CD4-positive, alpha-beta T cell treated with Interleukin-21 for 1 hour (primary cell): Measurements from ENCODE around the gene ZBTB21.

Experiments used
- DNase-seq: peaks from one replicate; pipeline ENCODE4 v3.0.0-alpha.2; 2020

Gene ZBTB21

DNA sequence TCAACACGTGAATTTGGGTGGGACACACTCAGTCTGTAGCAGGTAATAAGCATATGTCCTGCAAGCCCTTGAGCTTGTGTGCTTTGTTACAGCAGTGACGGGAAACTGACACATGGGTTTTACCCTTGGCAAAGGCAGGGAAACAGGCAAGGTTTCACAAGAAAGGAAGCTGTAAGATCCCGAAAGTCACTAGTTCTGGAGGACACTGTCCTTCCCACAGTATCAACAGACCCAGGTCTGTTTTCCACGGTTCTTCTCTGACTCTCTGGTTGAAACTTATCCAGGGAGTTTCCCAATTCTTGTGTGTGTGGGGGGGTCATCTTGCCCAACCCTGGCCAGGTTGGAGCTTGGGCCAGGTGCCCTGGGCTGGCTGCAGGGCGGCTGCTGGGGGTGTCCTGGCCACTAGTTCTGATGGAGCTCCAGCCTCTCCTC is 29.3 kb upstream of the ZBTB21 start:
- DNase-seq: no peak

DNA sequence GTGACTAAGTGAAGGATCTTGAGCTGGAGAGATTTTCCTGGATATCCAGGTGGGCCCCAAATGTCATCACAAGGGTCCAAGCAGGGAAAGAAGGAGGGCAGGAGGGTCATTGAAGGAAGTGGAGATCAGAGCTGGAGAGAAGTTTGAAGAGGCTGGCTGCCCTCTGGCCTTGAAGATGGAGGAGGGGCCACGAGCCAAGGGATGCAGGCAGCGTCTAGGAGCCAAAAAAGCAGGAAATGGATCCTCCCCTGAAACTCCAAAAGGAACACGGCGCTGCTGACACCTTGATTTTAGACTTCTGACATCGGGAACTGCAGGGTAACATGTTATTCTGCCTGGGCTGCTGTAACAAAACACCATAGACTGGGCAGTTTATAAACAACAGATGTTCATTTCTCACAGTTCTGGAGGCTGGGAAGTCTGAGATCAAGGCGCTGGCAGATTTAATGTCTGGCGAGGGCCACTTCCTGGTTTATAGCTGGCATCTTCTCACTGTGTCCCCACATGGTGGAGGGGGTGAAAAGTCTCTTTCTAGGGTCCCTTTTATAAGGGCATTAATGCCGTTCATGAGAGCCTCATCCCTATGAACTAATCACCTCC is 28.8 kb upstream of the ZBTB21 start:
- no peak for DNase-seq

DNA sequence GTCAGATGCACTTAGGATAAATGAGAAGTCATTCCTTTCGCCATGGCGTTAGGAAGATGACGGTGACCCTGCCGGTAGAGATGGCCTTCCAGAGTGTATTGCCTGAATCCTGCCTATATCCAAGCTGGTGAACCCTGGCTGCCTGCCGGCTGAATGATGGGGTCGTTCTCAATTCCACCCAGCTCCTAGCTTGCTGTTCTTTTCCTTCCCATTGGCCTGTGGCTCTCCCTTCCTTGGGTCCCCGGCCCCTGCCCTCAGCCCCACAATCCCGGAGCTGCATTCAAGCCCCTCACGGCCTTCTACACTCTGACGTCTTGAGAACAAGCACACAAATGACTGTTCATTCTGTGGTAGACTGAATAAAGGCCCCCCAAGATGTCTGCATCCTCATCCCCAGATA is 28.2 kb upstream of the ZBTB21 start:
- no peak for DNase-seq

DNA sequence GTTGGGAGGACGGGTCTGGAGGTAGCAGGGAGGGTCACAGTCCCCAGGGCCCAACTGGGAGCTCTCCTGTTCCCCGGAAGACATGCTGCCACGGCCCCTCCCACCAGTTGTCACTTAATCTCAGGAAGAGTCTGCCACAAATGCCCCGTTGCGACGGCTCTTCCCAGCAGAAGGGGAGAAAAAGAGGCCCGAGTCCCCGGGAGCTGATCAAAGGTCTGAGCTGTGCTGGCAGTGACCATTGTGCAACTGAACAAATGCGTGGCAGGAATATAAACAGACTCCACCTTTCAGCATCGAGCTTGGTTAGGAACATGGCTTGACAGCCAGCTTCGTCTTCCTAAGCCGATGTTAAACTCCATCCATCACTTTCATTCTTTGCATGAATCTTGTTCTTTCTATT is 27.8 kb upstream of the ZBTB21 start:
- DNase-seq: no peak

DNA sequence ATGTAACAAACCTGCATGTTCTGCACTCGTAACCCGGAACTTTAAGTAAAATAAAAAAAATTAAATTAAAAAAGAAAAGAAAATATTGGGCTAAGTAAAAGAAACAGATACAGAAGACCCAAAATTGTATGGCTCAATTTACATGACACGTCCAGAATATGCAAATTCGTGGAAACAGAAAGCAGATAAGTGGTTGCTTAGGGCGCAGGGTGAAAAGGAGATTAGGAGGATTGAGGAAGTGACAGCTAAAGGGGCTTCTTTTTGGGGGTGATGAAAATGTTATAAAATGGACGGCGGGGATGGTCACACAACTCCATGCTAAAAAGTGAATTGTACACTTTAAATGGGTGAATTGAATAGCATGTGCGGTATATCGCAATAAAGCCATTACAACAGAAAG is 27.4 kb upstream of the ZBTB21 start:
- DNase-seq: no peak

DNA sequence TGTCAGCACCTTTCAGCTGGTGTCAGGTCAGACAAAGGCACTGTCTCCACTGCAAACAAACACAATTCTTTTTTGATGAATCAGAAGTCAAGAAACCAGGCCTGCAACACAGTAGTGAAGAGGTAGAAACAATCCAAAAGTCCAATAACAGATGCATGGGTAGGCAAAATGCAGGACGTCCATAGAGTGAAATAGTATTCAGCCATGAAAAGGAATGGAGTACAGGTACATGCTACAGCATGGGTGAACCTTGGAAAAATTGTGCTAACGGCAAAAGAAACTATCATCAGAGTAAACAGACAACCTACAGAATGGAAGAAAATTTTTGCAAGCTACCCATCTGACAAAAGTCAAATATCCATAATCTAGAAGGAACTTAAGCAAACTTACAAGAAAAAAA is 26.2 kb upstream of the ZBTB21 start:
- no peak for DNase-seq

DNA sequence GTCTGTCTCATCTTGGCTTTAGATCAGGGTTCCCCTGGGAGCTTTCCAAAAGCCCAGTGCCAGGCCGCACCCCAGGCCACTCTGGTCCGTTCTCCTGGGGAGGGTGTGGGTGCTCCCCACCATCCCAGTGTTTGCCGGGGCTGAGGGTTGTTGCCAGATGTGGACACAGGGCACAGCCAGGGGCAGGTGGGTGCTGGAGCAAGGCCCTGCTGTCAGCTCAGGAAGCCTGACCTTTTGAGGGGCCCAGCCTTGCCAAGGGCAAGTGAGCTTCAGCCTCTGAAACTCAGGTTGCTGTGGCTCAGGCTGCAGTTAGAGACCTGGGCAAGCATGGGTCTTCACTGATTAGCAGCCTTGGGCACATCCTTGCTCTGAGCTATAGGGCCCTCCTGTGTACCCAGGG is 22.8 kb upstream of the ZBTB21 start:
- DNase-seq: no peak

DNA sequence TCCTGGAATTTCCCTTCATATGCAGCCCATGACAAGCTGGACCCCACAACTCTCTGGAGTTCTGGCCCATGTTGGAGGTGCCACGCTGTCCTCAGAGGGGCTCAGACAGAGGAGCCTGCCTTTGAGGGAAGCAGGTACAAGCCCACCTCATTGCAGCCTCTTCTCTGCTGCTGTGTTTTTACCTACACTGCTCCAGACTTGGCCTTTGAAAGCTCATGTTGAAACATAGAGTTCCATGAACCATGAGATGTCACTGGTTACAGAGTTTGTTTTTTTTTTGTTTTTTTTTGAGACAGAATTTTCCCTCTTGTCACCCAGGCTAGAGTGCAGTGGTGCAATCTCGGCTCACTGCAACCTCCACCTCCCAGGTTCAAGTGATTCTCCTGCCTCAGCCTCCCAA is 22.1 kb upstream of the ZBTB21 start:
- DNase-seq: no peak

DNA sequence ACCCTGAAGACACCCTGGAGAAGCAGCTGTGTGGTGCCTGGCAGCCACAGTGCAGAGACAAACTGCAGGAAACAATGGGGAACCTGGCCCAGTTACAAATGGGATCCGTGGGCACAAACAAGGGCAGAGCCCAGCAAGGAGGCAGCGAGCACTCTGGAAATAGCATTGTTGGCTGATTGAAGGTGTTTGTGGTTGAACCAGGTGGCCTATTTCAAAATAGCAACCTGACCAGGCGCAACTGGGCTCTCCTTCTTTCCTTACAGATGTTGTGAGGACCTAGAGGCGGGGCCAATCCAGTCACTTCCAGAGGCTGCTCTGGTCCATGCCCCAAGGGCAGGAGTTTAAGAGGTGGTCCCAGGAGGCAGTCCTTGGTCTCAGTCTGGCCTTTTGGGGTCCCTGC is 21.7 kb upstream of the ZBTB21 start:
- no peak for DNase-seq

DNA sequence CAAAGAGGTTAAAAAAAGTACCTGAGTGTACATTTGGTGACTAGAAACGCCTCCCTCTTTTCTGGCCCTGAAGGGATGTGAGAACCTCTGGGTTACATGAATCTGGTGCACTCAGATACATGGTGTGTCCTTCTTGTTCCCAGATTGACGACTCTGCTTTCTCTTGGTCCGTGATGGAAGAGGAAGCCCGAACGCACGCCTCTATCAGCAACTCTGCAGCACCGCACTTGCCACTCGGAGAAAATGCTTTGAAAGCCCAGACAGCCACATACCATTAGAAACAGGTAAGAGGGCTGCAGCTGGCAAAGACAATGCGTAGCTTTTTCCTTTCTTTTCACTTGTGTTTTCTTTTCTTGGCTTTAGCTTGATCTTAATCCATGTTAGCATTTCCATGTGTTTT is 21.1 kb upstream of the ZBTB21 start:
- DNase-seq: no peak

DNA sequence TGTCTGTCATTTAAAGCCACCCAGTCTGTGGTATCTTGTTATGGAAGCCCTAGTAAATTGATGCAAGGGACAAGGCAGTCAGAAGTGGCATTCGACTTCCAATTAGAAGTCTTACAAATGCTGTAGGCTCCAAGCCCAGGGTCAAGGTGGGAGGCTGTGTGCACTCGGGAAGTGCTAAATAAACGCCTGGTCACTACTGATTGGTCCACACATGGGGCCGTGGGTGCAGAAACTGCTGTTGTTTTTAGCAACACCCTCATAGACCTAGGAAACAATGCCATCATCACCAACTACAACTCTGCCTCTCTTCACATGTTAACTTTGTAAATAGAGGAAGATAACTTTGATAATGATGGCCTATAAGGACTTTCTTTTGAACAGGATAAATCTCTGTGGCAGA is 20.2 kb upstream of the ZBTB21 start:
- no peak for DNase-seq

DNA sequence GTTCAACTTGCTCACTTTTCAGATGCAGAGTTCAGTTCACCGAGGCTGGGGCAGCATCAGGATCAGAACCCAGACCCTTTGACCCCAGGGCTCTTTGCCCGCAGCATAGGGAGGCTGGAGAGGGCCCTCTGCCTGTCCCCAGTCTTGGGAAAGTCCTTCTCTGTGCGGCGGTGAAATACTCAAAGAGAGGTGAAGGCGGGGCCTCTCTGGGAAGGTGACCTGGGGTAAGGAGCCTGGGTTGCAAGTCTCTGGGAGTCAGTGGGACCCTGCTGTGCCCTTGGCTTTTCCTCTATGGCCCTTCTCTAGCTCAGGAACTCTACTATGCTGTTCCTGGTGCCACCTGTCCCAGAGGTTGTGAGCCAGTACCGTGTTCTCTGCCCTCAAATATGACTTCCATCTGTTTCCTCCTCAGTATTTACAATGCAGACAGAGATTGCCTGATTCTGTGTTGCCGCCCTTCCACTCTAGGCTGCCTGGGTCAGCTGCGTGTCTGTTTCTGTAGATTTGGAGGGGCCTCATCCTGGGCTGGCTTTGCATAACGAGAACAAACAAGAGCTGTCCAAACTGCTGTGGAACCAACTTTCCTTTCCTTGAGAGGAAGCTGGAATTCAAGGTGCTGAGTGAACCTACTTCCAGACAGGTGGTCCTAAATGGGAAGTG is 18.7 kb upstream of the ZBTB21 start:
- DNase-seq: no peak

DNA sequence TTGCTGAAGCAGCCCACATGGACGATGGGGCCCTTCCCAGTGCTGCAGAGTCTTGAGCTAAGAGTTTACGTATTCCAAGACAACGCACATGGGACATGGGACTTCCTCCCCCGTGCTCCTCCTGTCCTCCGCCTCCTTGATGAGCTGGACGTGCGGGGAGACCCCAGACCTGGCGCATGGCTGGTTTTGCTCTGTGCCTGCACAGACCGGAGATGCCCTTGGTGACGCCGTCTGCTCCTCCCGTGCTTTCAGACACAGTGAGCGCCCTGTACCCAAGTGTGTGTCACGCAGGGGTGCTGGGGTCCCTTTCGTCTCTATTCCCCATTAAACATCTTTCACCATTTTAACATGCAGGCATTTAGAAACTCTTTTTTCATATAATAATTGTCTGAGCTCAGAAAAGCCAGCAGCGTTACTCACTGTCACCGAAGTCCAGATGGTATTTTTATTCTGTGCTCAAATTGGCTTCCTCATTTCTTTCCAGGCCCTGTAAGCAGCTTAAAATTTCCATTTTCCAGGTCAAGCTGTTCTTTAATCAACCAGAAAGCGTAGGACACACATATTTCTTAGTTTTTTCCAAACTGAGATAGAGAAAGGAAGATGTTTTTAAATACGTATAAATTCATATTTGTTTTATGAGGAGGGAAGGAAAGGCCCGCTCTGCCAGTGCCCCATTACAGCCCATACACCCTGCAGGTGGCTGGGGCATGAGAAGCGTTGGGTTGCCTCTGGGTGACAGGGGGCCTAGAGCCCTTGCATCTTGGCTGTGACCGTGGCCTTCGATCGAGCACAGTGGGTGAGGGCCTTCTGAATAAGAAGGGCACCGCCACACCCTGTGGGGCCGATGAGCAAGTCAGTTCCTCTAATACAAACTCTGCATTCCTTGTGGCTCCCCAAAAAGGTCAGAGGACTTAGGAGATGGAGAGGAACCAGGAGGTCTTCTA is 17.9 kb upstream of the ZBTB21 start:
- DNase-seq: no peak

DNA sequence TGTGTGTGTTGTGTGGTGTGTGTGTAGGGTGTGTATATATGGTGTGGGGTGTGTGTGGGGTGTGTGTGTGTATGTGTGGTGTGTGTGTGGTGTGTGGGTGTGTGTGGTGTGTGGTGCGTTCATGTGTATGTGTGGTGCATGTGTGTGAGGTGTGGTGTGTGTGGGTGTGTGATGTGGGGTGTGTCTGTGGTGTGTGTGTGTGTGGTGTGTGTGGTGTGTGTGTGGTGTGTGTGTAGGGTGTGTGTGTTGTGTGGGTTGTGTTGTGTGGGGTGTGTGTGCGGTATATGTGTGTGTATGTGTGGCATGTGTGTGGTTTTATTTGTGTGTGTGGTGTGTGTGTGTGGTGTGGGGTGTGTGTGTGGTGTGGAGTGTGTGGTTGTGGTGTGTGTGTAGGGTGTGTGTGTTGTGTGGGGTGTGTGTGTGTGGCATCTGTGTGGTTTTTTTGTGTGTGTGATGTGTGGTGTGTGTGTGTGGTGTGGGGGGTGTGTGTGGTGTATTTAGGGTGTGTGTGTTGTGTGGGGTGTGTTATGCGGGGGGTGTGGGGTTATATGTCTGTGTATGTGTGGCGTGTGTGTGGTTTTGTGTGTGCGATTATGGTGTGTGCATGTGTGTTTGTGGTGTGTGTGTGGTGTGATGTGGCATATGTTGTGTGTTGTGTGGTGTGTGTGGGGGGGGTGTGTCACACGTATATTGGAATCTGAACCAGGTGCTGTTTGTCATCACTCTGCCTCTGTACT is 17.1 kb upstream of the ZBTB21 start:
- no peak for DNase-seq

DNA sequence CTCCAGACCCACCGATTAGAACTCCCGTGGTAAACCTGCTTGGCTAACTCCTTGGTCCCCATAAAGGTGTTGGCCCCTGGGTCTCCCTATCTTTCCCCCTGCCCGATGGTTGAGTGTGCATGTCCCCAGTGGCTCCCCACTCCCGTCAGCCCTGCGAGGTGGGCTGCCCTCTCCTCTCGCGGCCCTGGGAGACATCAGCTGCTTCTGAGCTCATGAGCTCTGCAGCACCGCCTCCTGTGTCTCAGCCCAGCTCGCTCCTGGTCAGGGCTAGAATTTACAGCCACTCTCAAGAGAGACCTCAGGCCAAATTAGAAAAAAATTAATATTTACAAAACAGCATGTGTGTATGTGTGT is 15.9 kb upstream of the ZBTB21 start:
- DNase-seq: no peak

DNA sequence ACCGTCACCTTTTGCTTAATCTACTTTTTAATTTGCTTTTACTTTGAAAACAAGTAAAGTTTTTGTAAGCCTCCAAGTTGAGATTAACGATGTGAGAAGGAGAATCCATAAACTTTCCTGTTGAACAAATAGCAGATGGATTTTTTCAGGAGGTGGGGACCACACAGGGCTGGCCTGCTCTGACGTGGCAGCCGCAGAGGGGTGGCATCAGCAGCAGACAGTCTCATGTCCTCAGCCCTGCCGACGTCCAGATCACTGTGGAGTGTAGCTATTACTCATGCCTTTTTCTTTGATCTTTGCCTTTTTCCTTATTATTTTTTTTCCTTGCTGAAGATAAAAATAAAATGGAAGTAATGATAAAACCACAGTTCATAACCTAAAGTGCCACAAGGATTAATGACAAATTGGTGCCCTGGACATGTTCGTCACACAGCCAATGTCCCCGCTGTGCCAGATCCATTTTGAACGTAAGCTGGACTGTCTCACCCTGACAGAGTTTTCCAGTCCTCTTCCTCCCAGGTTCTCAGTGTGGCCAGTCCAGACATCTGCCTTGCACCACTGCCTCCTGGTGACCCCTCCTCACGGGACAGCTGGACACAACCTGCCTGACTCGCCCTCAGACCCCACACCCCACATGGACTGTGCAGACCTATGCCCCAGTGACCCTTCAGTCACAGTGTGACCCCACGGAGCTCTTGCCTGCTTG is 15.4 kb upstream of the ZBTB21 start:
- DNase-seq: no peak

DNA sequence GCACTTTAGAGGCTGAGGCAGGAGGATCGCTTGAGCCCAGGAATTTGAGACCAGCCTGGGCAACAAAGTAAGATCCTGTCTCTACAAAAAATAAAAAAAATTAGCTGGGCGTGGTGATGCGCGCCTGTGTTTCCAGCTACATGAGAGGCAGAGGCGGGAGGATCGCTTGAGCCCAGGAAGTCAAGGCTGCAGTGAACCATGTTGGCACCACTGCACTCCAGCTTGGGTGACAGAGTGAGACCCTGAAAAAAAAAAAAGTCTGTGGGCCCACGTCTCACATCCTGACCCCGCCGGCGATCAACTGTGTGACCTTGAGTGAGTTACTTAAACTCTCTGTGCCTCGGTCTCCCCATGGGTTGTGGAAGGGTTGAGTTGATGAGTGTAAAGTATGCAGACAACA is 12.7 kb upstream of the ZBTB21 start:
- no peak for DNase-seq

DNA sequence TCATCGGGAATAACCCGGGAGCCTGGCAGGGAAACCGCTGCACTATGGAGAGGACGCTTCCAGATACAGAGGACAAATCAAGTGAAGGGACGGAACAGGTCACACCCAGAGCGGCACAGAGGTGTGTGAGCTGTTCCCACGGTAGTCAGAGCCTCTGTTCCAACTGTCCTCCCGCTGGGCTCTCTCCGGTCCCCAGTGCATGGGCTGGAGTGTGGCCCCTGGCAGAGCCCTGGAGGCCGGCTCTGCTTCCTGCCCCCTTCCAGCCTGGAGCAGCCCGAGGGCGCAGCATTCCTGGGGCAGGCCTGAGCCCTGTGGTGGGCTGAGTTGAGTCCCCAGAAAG is 11.9 kb upstream of the ZBTB21 start:
- DNase-seq: no peak

DNA sequence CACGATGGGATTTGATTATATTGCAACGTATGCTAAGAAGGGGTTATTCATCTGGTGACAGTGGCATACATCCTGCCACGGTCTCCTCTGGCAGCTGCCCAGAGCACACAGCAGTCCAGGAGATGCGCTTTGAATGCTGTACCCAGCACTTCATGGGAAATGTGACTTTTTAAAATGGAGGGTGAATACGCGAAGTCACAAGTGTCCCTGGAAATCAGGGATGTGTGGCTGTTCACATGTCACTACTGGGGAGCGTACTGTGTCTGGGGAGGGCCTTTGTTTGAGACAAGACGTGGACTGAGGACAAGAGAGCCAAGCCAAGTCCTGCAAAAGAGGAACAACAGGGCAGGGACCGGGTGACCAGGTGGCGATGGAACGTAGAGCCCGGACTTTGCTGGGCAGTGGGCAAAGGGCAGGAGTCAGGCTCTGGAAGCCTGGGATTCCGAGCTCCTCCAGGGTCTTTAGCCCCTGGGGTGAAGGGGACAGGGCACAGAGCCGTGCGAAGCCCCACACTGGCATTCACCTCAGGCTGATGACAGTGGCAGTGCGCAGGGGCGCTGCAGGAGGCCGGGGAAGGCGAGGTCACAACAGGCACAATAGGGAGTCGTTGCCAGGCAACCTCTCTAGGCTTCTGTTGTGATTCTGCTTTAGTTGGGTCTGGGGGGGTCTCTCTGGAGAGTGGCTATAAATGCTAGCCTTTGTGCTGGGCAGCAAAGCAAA is 11.4 kb upstream of the ZBTB21 start:
- DNase-seq: no peak

DNA sequence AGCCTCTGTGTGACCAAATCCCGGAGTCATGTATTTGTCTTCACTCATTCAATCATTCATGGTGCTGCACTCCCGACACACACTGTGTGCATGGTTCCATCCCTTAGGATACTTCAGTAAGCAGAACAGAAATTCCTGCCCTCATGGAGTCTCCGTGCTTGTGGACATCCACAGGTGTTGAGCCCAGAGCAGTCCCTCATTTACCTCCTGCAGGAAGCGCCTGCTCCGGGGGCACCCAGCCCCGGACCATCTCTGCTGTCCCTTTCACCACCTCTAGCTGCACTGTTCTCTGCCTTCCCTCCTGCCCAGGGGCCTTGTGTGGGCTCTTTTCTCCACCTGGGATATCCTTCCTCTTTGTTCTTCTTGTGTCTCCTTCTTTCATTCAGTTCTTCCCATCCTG is 9.5 kb upstream of the ZBTB21 start:
- DNase-seq: no peak

DNA sequence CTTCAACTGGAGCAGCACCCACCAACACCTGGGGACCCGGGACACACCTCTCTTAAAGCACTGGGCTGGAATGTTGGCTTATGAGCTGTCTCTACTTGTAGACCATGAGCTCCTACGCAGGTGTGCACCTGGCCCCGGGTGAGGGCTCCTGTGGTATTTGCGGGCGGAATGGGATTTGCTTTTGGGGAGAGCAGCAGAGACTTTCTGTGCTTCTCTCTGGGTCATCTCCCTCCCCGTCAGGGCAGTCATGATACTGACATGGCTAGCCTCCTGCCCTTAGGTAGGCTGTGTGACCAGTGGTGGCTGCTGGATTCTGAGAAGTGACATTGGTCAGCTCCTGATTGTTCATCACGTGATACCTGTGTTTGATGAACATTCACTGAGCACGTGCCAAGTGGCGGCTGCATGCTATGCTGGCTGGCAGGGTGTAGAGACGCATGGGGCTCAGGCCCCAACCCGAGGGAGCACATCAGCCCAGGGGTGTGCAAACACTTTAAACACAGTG is 9.0 kb upstream of the ZBTB21 start:
- DNase-seq: no peak

DNA sequence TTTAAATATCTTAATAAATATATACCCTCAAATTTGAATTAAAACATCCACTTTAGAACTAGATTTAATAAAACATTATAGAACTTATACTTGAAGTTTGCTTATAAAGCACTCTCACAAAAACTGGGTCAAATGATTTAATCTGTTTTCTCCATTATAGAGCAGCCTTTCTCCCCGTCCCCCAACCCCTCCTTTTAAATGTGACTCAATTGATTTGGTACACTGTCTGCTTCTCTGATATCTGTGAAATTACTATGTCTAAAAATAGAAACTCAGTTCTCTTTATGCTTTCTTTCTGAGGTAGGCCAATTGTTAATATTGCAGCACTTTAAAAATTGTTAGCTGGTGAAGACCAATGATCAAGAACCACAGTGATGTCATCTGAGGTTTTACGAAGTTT is 6.9 kb upstream of the ZBTB21 start:
- DNase-seq: no peak
